ENCODE measurements around the gene SPDYE6. TPM values are rescaled to one million over a fixed set of nuclear protein-coding genes. Genes with fewer than 3 reads are reported as not detected.

The SPDYE6 gene
- total RNA-seq, 1 experiment from 2014 or later, result not detected

- Histone ChIP-seq H3K4me3 (ENCODE audit: low read depth, low read length, poor library complexity, severe bottlenecking) (no peak overlapping the region), H3K27me3 (replicated peaks; ENCODE audit: insufficient read depth, low read depth, low read length, poor library complexity) (no peaks in the 10 kb centered on the region), H3K27ac (ENCODE audit: low read depth, low read length, poor library complexity, severe bottlenecking) (no peak overlapping the region), H3K36me3 (ENCODE audit: insufficient read depth, low read length, poor library complexity, severe bottlenecking) (no peaks in the 10 kb centered on the region), H3K9me3 (ENCODE audit: low read depth, low read length, poor library complexity, severe bottlenecking) (no peaks in the 10 kb centered on the region), H3K4me1 (ENCODE audit: insufficient read depth, low read length, poor library complexity, severe bottlenecking) (no peaks in the 10 kb centered on the region)
- no peak for DNase-seq (ENCODE audit: low spot score)
- POLR2A ChIA-PET (ENCODE audit: low non-redundant PET), result interaction anchor here (0.6 kb wide), 1 partner anchor 1243 kb away, joined by 4 read pairs; no protein-coding TSS in a partner anchor
- no TSS peak for BruUV-seq (replicated peaks)
- CTCF ChIA-PET, result no interaction called here
- TF ChIP-seq EZH2 (IDR thresholded peaks at IDR 0.05; ENCODE audit: borderline replicate concordance, low read depth, low read length, poor library complexity, severe bottlenecking) (no peak), CTCF (conservative IDR thresholded peaks at IDR 0.05; ENCODE audit: low read depth, low read length) (no peak)
- intact Hi-C loops (cut with micrococcal nuclease; ENCODE audit: unreplicated experiment), result no loop called here
Measured at GRCh38 chr7:102319671-102320070, 36.6 kb downstream of the SPDYE6 start.

- POLR2A ChIA-PET (ENCODE audit: low non-redundant PET), result no interaction called here
Measured at GRCh38 chr7:102318482-102318971, 37.7 kb downstream of the SPDYE6 start.

GRCh38 chr7:102317231-102318059 is 38.8 kb downstream of the SPDYE6 start:
- intact Hi-C loops (cut with micrococcal nuclease; ENCODE audit: unreplicated experiment), result no loop called here
- Histone ChIP-seq H3K4me3 (ENCODE audit: low read depth, low read length, poor library complexity, severe bottlenecking) (no peak overlapping the region), H3K4me1 (ENCODE audit: insufficient read depth, low read length, poor library complexity, severe bottlenecking) (no peaks in the 10 kb centered on the region), H3K9me3 (ENCODE audit: low read depth, low read length, poor library complexity, severe bottlenecking) (no peaks in the 10 kb centered on the region), H3K36me3 (ENCODE audit: insufficient read depth, low read length, poor library complexity, severe bottlenecking) (no peaks in the 10 kb centered on the region), H3K27me3 (replicated peaks; ENCODE audit: insufficient read depth, low read depth, low read length, poor library complexity) (no peaks in the 10 kb centered on the region), H3K27ac (ENCODE audit: low read depth, low read length, poor library complexity, severe bottlenecking) (no peak overlapping the region)
- ChIA-PET CTCF (no interaction called here), POLR2A (ENCODE audit: low non-redundant PET) (interaction anchor here (0.6 kb wide), 1 partner anchor 31 kb away, joined by 3 read pairs; the partner anchor contains the start of gene SH2B2)
- no TSS peak for BruUV-seq (replicated peaks)
- DNase-seq (ENCODE audit: low spot score), result no peak
- TF ChIP-seq CTCF (conservative IDR thresholded peaks at IDR 0.05; ENCODE audit: low read depth, low read length) (no peak), EZH2 (IDR thresholded peaks at IDR 0.05; ENCODE audit: borderline replicate concordance, low read depth, low read length, poor library complexity, severe bottlenecking) (no peak)

More at GRCh38 chr7:102318482-102318971, 37.7 kb downstream of the SPDYE6 start:
- H3K9me3 ChIP-seq (ENCODE audit: low read depth, low read length, poor library complexity, severe bottlenecking), result no peaks in the 10 kb centered on the region
- TF ChIP-seq EZH2 (IDR thresholded peaks at IDR 0.05; ENCODE audit: borderline replicate concordance, low read depth, low read length, poor library complexity, severe bottlenecking) (no peak), CTCF (conservative IDR thresholded peaks at IDR 0.05; ENCODE audit: low read depth, low read length) (no peak)
- no peaks in the 10 kb centered on the region for H3K36me3 ChIP-seq (ENCODE audit: insufficient read depth, low read length, poor library complexity, severe bottlenecking)
- intact Hi-C loops (cut with micrococcal nuclease; ENCODE audit: unreplicated experiment), result no loop called here
- BruUV-seq (replicated peaks), result no TSS peak
- H3K4me1 ChIP-seq (ENCODE audit: insufficient read depth, low read length, poor library complexity, severe bottlenecking), result no peaks in the 10 kb centered on the region
- DNase-seq (ENCODE audit: low spot score), result no peak
- H3K27ac ChIP-seq (ENCODE audit: low read depth, low read length, poor library complexity, severe bottlenecking), result no peak overlapping the region
- no peak overlapping the region for H3K4me3 ChIP-seq (ENCODE audit: low read depth, low read length, poor library complexity, severe bottlenecking)
- CTCF ChIA-PET, result no interaction called here
- no peaks in the 10 kb centered on the region for H3K27me3 ChIP-seq (replicated peaks; ENCODE audit: insufficient read depth, low read depth, low read length, poor library complexity)

Data from A673 (cell line).